ENCODE results near the gene TMPRSS11D. TPM values are rescaled to one million over a fixed set of nuclear protein-coding genes. Genes with fewer than 3 reads are reported as not detected.

Gene TMPRSS11D
- total and polyA plus RNA-seq, 2 of the 4 experiments (the other 2 are of a cell fraction): not detected

DNA sequence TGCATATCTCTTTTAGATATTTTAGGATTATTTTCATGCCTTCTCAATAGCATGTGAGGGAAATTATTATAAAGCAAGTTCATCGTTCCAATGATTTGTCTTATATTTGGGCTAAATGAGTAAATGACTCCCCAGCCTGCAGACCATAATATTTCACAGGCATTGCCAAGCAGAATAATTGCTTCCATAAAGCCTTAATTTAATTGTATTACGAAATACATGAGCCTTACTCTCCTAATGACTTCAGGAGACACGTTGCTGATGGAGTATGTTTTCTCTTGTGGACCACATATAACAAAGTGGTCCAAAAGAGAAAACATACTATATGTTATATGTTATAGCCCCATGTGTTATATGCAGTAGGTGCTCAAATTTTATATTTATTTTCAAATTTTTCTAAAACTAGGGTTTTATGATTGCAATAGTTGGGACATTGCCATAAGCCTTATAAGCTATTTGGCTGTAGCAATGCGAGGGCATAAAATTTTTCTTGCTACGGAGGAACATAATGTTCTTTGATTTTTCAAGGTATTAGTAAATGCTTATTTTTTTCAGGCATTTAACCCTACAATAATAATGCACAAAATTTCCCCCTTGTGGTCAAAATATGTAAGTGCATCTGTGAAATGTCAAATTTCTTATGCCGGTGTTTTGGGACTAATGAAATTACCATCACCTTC lies 26.2 kb upstream of the TMPRSS11D start:
- no peak overlapping the region for H4K5ac ChIP-seq (ENCODE audit: low read depth, low read length)
- no peaks in the 10 kb centered on the region for H3K36me3 ChIP-seq (ENCODE audit: control insufficient read depth, insufficient read depth, low read length)
- H3K4me1 ChIP-seq (ENCODE audit: control insufficient read depth, insufficient read depth, low read length): no peaks in the 10 kb centered on the region
- no peak overlapping the region for H3K23ac ChIP-seq (ENCODE audit: low read depth, low read length)
- H3K18ac ChIP-seq (ENCODE audit: low read depth, low read length): no peak overlapping the region
- in situ Hi-C loops (cut with MboI; ENCODE audit: low sequenced_read_pairs) (loop anchor here (5.0 kb wide), 1 partner anchor 38 kb away; no protein-coding TSS in a partner anchor), intact Hi-C loops (cut with micrococcal nuclease) (loop anchor here (1.0 to 5.0 kb wide), 2 partner anchors 38 to 148 kb away; no protein-coding TSS in a partner anchor), dilution Hi-C loops (cut with HindIII; ENCODE audit: low sequenced_read_pairs, unreplicated experiment) (no loop called here)
- POLR2A ChIA-PET (ENCODE audit: unreplicated experiment): no interaction called here
- CTCF ChIA-PET: interaction anchor here (1.2 to 1.8 kb wide), 2 partner anchors 19 to 41 kb away, joined by 3 to 5 read pairs; no protein-coding TSS in a partner anchor
- H4K8ac ChIP-seq (ENCODE audit: low read depth in 2 of 2, low read length in 2 of 2): no peak overlapping the region
- no peak overlapping the region for H2AFZ ChIP-seq (replicated peaks; ENCODE audit: low read length, poor library complexity)
- no peak overlapping the region for H2BK5ac ChIP-seq (ENCODE audit: low read depth, low read length, poor library complexity, severe bottlenecking)
- no peaks in the 10 kb centered on the region for H3K9me1 ChIP-seq (ENCODE audit: insufficient read depth, low read length)
- TF ChIP-seq, protein P1, sequence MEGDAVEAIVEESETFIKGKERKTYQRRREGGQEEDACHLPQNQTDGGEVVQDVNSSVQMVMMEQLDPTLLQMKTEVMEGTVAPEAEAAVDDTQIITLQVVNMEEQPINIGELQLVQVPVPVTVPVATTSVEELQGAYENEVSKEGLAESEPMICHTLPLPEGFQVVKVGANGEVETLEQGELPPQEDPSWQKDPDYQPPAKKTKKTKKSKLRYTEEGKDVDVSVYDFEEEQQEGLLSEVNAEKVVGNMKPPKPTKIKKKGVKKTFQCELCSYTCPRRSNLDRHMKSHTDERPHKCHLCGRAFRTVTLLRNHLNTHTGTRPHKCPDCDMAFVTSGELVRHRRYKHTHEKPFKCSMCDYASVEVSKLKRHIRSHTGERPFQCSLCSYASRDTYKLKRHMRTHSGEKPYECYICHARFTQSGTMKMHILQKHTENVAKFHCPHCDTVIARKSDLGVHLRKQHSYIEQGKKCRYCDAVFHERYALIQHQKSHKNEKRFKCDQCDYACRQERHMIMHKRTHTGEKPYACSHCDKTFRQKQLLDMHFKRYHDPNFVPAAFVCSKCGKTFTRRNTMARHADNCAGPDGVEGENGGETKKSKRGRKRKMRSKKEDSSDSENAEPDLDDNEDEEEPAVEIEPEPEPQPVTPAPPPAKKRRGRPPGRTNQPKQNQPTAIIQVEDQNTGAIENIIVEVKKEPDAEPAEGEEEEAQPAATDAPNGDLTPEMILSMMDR (conservative IDR thresholded peaks at IDR 0.05; ENCODE audit: low read depth, low read length): peak; percentile 71
- no peak for TF ChIP-seq MAFK (IDR thresholded peaks at IDR 0.05; ENCODE audit: low read depth, low read length)
- peak; percentile 60 for TF ChIP-seq RAD21 (IDR thresholded peaks at IDR 0.05; ENCODE audit: low read length)
- no peak for TF ChIP-seq CHD1 (IDR thresholded peaks at IDR 0.05; ENCODE audit: low read depth, low read length)
- peak; percentile 84 for TF ChIP-seq SMC3 (IDR thresholded peaks at IDR 0.05; ENCODE audit: low read depth, low read length)
- TF ChIP-seq CEBPB (IDR thresholded peaks at IDR 0.05; ENCODE audit: low read depth, low read length): peak; percentile 76
- no peak for TF ChIP-seq POLR2A (IDR thresholded peaks at IDR 0.05; ENCODE audit: low read depth, low read length)
- H2BK15ac ChIP-seq (ENCODE audit: low read depth, low read length): no peak overlapping the region
- H3K27ac ChIP-seq (ENCODE audit: insufficient read depth, low read length): no peak overlapping the region
- no peak overlapping the region for H2BK120ac ChIP-seq (ENCODE audit: low read depth, low read length)
- H3K14ac ChIP-seq (replicated peaks; ENCODE audit: low read depth, low read length): no peak overlapping the region
- WGBS, 2 experiments (ENCODE audit: extremely low coverage in 2 of 2, insufficient read length in 1 of 2): no CpG with 5 or more reads among the region's 6 CpGs
- no peak overlapping the region for H2AK5ac ChIP-seq (ENCODE audit: low read depth, low read length)
- no peaks in the 10 kb centered on the region for H3K27me3 ChIP-seq (ENCODE audit: control insufficient read depth, insufficient read depth, low read length)
- BruUV-seq (replicated peaks): no TSS peak
- H3K9me3 ChIP-seq (ENCODE audit: control insufficient read depth, insufficient read depth, low read length): no peaks in the 10 kb centered on the region
- no peak overlapping the region for H4K91ac ChIP-seq (ENCODE audit: insufficient read depth, low read depth, low read length)
- no peak overlapping the region for H3K56ac ChIP-seq (ENCODE audit: extremely low read depth, insufficient read depth, low read length)
- DNase-seq (peak; percentile 25), ATAC-seq (ENCODE audit: low read depth) (peak; percentile 62; the same call in 1 of the 2 replicates)
- no peaks in the 10 kb centered on the region for H3K79me1 ChIP-seq (ENCODE audit: low read depth in 1 of 2, low read length in 2 of 2)
- H3K9ac ChIP-seq (ENCODE audit: low read depth, low read length): no peak overlapping the region
- H4K20me1 ChIP-seq (ENCODE audit: insufficient read depth, low read length): no peaks in the 10 kb centered on the region
- H3K4me3 ChIP-seq (ENCODE audit: insufficient read depth, low read depth, low read length): no peak overlapping the region
- no peak overlapping the region for H3K4ac ChIP-seq (ENCODE audit: low read depth, low read length)
- no peak overlapping the region for H3K4me2 ChIP-seq (ENCODE audit: low read depth, low read length)
- H2AK9ac ChIP-seq (replicated peaks; ENCODE audit: low read depth, low read length, poor library complexity): no peak overlapping the region
- H2BK20ac ChIP-seq (ENCODE audit: low read depth, low read length): no peak overlapping the region
